GM10248 (cell line): ENCODE data around the gene LILRA2.
"Not testable (repeated sequence)": the region's sequence is repeated elsewhere in the genome, so short reads cannot be mapped to it uniquely, and the experiment has no call there.

Experiments
- CTCF ChIA-PET: fragments of 300-600 bp; sonication (Branson Sonifier 250); formaldehyde crosslinking; extraction: SDS; loops from one replicate; lab custom pipeline; 2021; ENCODE audit warnings: antibody characterized with exemption; lab: Yijun Ruan, JAX
- POLR2A ChIA-PET: fragments of 350-650 bp; sonication (Branson Sonifier 250); formaldehyde crosslinking; extraction: SDS; loops from one replicate; lab custom pipeline; 2020; ENCODE audit warnings: antibody characterized with exemption; lab: Yijun Ruan, JAX
- DNase-seq: peaks from one replicate; pipeline ENCODE4 v3.0.0; 2012; ENCODE audit errors: extremely low spot score
- TF ChIP-seq, protein P1 (sequence below): IDR thresholded peaks from 2 replicates; pipeline ENCODE4 v1.5.1; 2012; ENCODE audit warnings: mild to moderate bottlenecking, low read depth; ENCODE audit errors: extremely low read depth, missing control alignments, control extremely low read depth

LILRA2 gene

DNA sequence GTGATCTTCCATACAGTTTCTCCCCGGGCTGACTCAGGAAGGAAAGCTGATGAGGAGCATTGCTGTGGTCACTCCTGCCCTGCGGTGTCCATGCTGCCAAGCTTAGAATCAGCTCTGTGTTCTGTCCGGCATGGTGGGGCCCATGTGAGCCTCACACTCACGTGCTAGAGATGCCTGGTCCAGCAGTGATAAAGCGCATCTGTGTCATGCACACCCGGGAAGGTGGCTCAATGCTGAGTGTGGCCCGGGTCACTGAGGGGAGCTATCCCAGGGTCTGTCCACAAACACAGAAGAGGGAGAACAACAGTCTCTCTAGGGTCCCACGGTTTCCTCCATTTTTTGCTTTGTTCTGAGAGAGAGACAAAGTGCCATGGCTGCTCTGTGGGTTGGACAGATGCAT, 53.2 kb downstream of the LILRA2 start:
- DNase-seq, result no peak
- POLR2A ChIA-PET, result interaction anchor here (0.6 kb wide), 1 partner anchor 163 kb away, joined by 4 read pairs; the partner anchor contains the start of gene LENG9
- TF ChIP-seq, protein P1, sequence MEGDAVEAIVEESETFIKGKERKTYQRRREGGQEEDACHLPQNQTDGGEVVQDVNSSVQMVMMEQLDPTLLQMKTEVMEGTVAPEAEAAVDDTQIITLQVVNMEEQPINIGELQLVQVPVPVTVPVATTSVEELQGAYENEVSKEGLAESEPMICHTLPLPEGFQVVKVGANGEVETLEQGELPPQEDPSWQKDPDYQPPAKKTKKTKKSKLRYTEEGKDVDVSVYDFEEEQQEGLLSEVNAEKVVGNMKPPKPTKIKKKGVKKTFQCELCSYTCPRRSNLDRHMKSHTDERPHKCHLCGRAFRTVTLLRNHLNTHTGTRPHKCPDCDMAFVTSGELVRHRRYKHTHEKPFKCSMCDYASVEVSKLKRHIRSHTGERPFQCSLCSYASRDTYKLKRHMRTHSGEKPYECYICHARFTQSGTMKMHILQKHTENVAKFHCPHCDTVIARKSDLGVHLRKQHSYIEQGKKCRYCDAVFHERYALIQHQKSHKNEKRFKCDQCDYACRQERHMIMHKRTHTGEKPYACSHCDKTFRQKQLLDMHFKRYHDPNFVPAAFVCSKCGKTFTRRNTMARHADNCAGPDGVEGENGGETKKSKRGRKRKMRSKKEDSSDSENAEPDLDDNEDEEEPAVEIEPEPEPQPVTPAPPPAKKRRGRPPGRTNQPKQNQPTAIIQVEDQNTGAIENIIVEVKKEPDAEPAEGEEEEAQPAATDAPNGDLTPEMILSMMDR, result no peak
- CTCF ChIA-PET, result interaction anchor here (2.4 kb wide), 1 partner anchor 9 kb away, joined by 9 read pairs; no protein-coding TSS in a partner anchor

- CTCF ChIA-PET, result interaction anchor here (2.4 to 2.8 kb wide), 2 partner anchors 10 to 25 kb away, joined by 9 to 15 read pairs; no protein-coding TSS in a partner anchor
These were observed 54.3 kb downstream of the LILRA2 start for GRCh38 chr19:54627912-54628311.

GRCh38 chr19:54630262-54630661, 56.7 kb downstream of the LILRA2 start, which contains the start of gene LILRB1:
LILRB1 (plus strand) TSS chr19:54630484; CDS start chr19:54631074, 590 bp downstream.
- CTCF ChIA-PET, result interaction anchor here (1.0 to 2.8 kb wide), 2 partner anchors 23 to 149 kb away, joined by 3 to 15 read pairs; no protein-coding TSS in a partner anchor
- DNase-seq, POLR2A ChIA-PET: not testable (repeated sequence)

More at GRCh38 chr19:54627912-54628311, 54.3 kb downstream of the LILRA2 start:
- DNase-seq, POLR2A ChIA-PET: not testable (repeated sequence)

- POLR2A ChIA-PET, result no interaction called here
- CTCF ChIA-PET, result interaction anchor here (2.8 kb wide), 1 partner anchor 22 kb away, joined by 15 read pairs; no protein-coding TSS in a partner anchor
- no peak for DNase-seq
- TF ChIP-seq, protein P1, result no peak
These were observed 57.2 kb downstream of the LILRA2 start for GRCh38 chr19:54630782-54631181.

- CTCF ChIA-PET, result interaction anchor here (1.5 to 2.0 kb wide), 2 partner anchors 22 to 42 kb away, joined by 7 to 8 read pairs; no protein-coding TSS in a partner anchor
- POLR2A ChIA-PET, DNase-seq: not testable (repeated sequence)
These were observed 58.1 kb downstream of the LILRA2 start for GRCh38 chr19:54631489-54632337.

- POLR2A ChIA-PET, DNase-seq: not testable (repeated sequence)
- CTCF ChIA-PET, result interaction anchor here (1.1 to 2.0 kb wide), 3 partner anchors 20 to 41 kb away, joined by 5 to 8 read pairs (median 7); no protein-coding TSS in a partner anchor
These were observed 58.9 kb downstream of the LILRA2 start for GRCh38 chr19:54632517-54632916.

GRCh38 chr19:54633401-54633800, 59.8 kb downstream of the LILRA2 start:
- CTCF ChIA-PET, result interaction anchor here (0.7 to 2.0 kb wide), 5 partner anchors 19 to 155 kb away, joined by 3 to 8 read pairs (median 5); partner anchors contain the start of gene LILRB4
- POLR2A ChIA-PET, result no interaction called here
- peak; percentile 49 for DNase-seq
- TF ChIP-seq, protein P1, result no peak

DNA sequence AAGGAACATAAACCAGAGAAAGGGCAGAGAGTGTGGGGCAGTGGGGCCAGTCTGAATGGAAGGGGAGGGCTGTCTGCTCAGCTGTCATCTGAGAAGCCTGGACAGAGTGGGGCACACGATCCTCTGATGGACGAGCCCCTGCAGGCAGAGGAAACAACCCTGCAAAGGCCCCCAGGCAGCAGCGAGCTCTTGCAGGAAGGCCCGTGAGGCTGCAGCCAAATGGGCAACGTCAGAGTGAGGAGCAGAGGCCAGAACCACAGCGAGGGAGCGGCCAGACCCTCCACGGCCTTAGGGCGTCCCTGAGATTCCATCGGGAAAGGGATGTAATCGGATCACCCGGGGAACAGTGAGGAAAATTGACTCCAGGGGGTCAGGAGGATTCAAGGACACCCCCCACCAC, 62.5 kb downstream of the LILRA2 start:
- DNase-seq, POLR2A ChIA-PET: not testable (repeated sequence)
- CTCF ChIA-PET, result interaction anchor here (0.8 kb wide), 1 partner anchor 19 kb away, joined by 3 read pairs; no protein-coding TSS in a partner anchor

DNA sequence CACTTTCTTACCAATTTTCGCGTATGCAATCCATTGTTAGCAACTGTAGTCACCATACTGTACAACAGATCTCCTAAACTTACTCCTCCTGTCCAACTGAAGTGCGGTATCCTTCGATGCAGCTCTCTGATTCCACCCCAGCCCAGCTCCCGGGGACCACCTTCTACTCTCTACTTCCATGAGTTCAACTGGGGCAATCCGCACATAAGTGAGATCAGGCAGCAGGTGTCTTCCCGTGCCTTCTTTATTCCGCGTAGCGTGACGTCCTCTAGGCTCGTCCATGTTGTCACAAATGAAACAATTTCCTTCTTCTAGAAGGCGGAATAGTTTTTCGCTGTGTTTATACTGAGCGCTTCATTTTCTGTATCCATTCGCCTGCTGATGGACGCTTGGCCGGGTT, 65.1 kb downstream of the LILRA2 start:
- POLR2A ChIA-PET, result no interaction called here
- CTCF ChIA-PET, result interaction anchor here (0.9 to 5.9 kb wide), 6 partner anchors 9 to 157 kb away, joined by 3 to 45 read pairs (median 5); no protein-coding TSS in a partner anchor
- DNase-seq, result no peak
- TF ChIP-seq, protein P1, result no peak
